HG03139 (cell line): Measurements from ENCODE around the gene LGI1.

Experiments used
- ATAC-seq: cut with Tn5 transposase; IDR thresholded peaks from one replicate; pipeline ENCODE4 v1.9.1; 2021; ENCODE audit not compliant: unreplicated experiment

The LGI1 gene

GRCh38 chr10:93757801-93758507 lies at the start of gene LGI1:
LGI1 (plus strand) TSS chr10:93757936; CDS start chr10:93758145, 209 bp downstream.
- no peak for ATAC-seq

DNA sequence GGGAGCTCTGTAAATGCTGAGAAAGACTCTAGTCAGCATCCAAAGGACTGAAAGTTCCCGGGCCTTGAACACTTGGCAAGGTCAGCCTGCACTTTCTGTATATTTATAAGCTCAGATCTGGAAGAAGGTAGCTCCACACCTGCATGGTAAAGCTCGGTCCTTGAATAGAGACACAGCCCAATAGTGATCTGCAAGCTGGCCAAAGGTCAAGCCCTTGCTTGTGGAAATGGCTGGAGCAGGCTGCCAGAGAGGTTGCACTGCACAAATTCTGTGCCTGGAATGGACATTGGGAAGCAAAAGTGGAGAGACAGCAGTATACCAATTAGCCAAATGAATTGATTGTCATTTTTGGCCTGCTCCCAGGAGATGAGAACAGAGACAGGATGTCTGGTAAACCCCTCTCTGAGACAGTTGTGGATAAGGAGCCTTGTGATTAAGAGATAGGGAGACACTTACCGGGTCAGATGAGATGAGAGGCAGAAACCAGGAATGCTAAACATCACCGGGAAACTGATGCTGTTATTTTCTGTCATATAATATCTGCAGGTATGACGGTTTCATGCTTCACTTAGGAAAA lies 47.3 kb upstream of the LGI1 start:
- ATAC-seq = no peak

DNA sequence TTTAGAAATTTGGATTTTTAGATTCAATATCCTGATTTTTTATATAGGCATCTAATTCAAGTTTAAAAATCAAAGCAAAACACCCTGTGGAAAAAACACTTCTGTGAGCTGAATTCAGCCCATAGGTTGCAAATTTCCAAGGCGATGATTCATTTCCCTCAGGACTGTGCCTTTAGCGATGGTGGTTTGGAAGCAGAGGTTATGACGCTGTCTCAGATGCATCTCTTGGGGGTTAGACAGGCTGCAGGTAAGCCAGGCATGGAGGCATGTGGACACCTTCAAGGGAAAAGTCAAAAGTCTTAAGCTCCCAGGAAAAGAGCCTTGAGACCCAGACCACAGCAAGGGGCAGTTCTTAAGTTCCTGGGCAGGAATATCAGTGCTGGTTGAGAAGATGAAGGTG lies 45.8 kb upstream of the LGI1 start:
- ATAC-seq = no peak

DNA sequence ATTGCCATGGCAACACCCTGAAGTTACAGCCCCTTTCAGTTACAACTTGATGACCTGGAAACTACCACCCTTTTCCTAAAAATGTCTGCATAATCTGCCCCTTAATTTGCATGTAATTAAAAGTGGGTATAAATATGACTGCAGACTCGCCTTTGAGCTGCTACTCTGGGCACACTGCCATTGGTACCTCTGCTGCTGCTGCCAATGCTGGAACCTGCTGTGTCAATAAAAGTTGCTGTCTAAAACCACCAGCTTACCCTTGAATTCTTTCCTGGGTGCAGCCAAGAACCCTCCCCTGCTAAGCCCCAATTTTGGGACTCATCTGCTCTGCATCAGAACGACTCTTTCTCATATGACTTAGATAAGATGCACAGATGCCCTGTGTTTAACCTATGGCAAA lies 45.1 kb upstream of the LGI1 start:
- no peak for ATAC-seq

- ATAC-seq = peak; percentile 82
These were observed 42.4 kb upstream of the LGI1 start for GRCh38 chr10:93715345-93715744.

DNA sequence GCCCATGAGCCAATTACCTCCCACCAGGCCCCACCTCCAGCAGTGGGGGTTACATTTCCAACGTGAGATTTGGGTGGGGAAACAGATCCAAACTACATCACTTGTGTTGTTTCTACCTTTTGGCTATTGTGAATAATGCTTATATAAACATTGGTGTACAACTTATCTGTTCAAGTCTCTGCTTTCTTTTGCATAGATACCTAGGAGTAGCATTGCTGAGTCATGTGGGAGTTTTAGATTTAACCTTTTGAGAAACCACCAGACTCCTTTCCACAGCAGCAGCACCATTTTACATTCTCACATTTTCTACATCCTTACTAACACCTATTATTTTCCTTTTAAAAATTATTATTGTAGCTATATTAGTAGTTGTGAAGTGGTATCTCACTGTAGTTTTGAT lies 41.0 kb upstream of the LGI1 start:
- ATAC-seq = no peak

- peak; percentile 67 for ATAC-seq
These were observed 38.6 kb upstream of the LGI1 start for GRCh38 chr10:93718937-93719725.

GRCh38 chr10:93719901-93720300 lies 37.8 kb upstream of the LGI1 start:
- ATAC-seq = no peak

DNA sequence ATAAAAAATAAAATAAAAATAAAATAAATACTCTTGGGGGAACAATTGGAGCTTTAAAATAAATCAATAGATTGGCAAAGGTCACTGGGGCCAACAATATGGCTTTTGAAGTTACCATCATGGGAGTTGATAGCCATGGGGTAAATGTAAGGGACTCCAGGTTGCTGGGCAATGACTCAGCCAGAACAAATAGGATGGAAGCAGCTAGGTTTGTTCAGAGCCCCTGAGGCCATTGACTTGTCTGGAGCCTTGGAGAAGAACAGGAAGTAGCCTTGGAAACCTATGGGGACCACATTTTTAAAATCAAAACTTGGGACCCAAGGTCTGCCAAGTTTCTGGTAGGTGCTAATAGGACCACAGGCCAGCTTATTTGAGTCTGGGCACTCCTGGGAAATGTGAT lies 35.2 kb upstream of the LGI1 start:
- ATAC-seq = no peak

GRCh38 chr10:93723153-93723552 lies 34.6 kb upstream of the LGI1 start:
- no peak for ATAC-seq

- ATAC-seq = no peak
These were observed 31.7 kb upstream of the LGI1 start for GRCh38 chr10:93726024-93726423.

DNA sequence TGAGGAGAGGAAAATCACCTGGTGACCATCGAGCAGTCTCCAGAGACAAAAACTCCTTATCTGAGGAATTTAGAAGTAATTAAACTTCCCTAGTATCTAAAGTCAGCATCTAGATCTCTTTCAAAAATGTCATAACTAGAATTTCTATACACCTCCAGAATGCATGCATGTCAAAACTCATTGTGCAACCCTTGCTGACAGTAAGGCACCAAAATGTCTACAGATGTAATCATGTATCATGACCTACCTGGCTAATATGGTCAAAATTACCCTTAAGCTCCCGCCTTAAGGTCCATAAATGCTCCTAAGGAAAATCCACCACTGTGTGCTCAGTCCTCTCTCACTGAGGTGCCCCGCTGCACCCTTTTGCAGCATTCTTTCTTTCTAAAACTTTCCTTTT lies 16.4 kb upstream of the LGI1 start:
- ATAC-seq = no peak

- ATAC-seq = peak; percentile 93
These were observed 14.9 kb upstream of the LGI1 start for GRCh38 chr10:93742633-93743349.

- ATAC-seq = no peak
These were observed 12.2 kb upstream of the LGI1 start for GRCh38 chr10:93745408-93746065.

DNA sequence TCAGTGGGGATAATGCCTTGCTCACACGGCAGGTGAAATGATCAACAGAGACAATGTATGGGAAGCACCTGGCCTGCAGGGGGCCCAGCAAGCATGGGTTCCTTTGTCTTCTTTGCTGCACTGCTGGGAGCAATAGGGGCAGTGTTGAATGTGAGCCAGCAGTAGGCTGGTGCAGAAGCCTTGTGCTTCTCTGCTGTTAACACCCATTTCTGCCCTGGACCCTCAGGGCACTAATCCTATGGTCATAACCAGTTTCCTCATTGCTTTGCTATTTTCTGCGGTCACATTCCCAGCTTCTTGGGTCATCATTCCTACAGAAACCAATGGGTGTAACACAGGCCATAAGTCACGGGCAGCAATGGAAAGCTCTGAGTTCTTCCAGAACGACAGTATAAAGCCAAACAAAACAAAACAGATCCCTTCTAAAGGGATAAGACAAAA lies 10.9 kb upstream of the LGI1 start:
- no peak for ATAC-seq

GRCh38 chr10:93749218-93749799 lies 8.4 kb upstream of the LGI1 start:
- no peak for ATAC-seq

DNA sequence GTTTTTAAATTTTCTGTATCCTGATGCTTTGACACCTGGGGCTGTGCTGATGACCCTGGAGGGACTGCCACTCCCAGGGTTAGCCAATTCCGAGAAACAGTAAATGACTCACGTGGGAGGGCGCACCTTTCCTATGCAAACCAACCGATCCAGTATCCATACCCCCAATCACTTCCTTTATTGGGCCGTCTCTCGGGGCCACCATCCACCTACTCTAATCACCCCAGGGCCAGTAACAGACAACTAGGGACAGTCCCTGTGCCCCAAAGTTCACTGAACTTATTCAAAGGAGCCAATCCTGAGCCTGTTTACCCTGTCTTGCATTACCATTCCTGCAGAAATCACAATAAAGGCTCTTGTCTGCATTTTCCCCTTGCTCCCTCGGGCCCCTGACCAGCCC lies 6.6 kb upstream of the LGI1 start:
- no peak for ATAC-seq

GRCh38 chr10:93751832-93752231 lies 5.9 kb upstream of the LGI1 start:
- no peak for ATAC-seq

DNA sequence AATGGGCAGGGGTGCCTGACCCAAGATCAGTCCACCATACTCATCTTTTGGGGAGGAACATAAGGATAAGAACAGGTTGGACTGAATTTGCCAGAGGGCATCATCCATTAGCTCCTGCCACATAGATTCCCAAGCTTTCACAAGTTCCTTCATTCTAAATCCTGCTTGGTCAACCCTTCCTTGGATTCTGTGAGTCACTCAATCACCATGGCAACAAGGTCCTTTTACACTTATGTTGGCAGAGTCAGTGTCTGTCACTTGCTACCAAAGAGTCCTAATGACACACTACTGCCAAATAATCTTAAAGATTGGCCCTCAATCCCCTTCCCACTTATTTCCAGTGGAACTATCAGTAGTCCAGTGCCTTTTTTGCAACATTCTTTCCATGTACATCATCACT lies 5.0 kb upstream of the LGI1 start:
- ATAC-seq = no peak

DNA sequence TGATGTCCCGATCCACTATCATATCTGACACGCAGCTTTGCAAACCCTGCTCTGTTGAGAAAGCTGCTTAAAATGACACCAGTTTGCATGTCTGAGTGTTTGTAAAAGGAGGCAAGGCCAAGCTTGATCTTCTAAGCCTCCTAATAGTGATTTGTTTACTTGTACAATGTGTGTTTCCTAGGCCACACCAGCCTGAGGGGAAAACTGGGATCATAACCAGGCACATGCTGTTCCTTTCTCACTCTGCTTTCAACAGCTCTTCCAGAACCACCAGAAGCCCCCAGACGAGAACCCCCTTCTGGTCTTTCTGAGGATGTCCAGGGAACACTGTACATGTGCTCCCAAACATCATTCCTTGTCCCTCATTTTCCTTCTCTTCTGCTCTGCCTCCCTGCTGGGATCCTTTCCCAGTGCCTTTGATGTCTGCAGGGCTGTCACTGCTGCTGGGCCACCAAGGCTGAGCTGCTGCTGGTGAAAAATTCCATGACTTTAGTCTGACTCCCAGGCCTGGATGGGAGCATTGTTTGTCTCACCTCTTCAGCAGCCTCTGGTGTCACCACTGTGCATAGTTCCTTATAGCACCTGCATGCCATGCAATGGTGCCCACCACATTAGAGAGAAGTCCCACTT lies 4.0 kb upstream of the LGI1 start:
- ATAC-seq = no peak
